AML-193 (cell line): ENCODE data around the gene UROS.

ENCODE experiments used
- DNase-seq, 2 experiments: peaks; one replicate each; lab custom pipeline; 2025; lab: John Stamatoyannopoulos, UW

Gene UROS

DNA sequence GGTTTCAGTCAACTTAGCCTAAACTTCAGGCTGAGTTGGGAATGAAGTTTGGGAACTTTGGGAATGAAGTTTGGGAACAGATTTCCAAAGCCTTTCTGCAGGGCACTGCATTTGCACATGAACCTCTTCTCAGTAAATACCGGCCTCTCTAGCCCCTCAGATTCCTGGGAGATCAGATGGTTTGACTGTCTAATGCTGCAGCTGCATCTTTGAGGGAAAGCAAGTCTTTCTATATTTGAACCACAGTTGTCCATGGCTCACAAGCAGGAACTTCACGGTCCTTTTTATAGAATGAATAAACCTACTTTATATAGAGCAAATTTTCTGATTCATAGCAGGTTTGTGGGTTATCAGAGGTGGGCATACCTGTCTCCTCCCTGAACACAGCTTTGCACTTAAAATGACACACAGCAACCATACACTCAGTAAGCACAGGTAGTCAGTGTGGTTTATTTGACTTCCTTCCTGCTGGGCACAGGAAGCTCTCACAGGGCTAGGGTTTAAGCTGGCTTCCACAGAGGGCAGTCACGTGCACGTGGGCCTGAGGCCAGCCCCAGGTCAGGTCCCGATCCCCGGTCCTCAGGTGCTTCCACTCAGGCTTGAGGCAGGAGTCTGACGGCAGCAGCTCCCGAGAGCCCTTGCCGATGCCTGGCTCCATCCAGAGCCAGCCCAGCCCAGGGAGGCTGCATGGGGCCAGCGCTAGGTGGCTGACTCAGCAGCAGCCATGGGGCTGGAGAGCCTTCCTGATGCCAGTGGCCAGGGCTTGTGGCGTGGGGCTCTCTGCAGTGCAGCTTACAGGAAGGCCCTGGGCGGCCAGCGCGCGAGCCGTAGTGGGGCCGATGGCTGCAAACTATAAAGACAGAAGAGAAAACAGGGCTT lies 34.7 kb downstream of the UROS start:
- no peak for DNase-seq

DNA sequence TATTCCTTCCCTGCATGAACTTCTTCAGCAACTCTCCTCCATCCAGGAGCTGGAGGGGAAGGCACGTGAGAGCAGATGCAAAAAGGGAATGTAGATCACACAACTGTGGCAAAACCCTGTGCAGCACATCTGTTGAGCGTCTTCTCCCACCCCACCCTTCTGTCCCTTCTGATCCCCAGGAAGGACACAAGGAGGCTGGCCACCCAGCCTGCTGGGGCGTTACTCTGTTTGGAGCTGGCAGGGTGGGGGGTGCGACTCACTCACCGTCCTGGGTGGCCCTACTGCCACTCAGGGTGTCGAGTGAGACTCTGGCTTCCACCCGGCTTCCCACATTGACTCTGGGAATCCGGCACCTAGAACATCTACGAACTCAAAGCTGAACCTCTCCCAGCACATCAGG lies 37.3 kb downstream of the UROS start:
- no peak for DNase-seq

DNA sequence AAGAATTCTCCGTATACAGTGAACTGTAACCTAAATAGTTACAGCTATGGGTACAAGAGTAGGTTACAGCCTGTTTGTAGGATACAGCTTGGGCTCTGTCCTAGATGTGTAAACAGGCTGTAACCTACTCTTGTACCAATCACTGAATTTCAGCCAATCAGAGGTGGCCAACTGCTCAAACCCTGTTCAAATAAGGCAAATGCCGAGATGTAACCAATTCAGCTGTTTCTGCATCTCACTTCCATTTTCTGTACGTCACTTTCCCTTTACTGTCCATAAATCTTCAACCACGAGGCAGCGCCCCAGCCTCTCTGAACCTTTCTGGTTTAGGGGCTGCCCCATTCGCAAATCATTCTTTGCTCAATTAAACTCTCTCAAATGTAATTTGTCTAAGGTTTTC lies 39.1 kb downstream of the UROS start:
- DNase-seq = no peak

DNA sequence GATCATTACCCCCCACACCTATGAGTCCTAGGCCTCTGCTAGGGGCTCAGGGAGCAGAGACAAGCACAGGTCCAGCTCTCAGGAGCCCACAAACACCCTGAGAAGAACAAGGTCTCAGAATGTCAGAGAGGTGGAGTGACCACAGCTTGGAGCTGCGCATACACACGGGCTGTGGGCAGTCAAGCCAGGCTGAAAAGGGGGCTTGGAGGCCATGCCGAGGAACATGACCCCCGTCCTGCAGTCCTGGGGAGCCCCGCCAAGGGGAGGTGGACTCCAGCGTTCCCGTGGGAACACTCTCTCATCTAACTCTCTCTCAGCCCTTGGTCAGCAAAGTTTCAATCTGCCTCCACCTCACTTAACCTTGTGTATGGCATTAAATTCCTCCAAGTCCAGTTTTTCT lies 39.6 kb downstream of the UROS start:
- no peak for DNase-seq

DNA sequence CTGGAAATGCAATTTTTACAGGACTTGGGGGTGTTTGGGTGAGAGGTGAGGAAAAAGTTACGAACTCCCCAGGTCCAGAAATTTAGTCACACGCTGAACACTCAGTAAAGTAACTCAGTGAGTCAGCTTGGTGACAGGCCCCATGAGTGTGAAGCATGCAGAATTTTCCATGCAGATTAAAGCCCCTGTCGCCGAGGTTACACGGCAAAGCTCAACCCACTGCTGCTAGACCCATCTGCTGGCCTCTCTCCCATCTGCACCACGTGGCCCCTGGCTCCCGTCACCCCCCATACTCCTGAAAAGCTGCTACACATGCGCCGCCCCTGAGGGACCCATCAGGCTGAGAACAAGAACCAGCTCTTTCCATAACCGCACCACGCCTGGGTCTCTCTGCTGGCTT lies 40.4 kb downstream of the UROS start:
- no peak for DNase-seq

DNA sequence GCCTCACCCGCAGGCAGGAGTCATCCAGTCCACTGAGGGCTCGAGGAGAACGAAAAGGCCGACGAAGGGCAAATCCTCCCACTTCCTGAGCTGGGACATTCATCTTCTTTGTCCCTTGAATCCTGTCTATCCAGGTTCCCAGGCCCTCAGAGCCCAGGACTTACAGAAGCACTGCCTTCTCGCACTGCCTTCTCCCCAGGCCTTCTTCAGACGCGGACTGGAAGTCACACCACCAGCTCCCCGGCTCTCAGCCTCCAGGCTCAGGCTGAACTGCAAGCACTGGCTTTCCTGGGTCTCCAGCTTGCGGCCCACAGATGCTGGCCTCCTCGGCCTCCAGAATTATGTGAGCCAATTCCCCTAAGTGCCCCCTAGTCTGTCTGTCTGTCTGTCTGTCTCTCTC lies 41.0 kb downstream of the UROS start:
- no peak for DNase-seq

DNA sequence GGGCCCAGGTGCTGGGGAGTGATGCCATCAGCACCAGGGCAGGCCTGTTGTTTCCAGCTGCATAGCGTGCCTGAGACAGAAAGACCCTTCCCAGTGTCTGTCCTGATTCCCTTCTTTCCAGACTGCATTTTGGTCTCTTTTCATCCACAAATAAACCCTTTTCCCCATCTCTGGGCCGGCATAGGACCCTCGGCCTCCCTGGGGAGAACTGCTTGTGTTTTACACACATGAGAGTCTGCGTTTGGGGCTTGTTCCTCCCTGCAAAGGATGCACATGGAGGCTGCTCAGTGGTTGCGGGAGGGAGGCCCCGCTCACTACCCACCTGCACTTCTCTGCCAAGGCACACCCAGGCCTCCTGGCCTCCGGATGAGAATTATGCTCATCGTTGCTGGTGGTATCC lies 41.7 kb downstream of the UROS start:
- no peak for DNase-seq

DNA sequence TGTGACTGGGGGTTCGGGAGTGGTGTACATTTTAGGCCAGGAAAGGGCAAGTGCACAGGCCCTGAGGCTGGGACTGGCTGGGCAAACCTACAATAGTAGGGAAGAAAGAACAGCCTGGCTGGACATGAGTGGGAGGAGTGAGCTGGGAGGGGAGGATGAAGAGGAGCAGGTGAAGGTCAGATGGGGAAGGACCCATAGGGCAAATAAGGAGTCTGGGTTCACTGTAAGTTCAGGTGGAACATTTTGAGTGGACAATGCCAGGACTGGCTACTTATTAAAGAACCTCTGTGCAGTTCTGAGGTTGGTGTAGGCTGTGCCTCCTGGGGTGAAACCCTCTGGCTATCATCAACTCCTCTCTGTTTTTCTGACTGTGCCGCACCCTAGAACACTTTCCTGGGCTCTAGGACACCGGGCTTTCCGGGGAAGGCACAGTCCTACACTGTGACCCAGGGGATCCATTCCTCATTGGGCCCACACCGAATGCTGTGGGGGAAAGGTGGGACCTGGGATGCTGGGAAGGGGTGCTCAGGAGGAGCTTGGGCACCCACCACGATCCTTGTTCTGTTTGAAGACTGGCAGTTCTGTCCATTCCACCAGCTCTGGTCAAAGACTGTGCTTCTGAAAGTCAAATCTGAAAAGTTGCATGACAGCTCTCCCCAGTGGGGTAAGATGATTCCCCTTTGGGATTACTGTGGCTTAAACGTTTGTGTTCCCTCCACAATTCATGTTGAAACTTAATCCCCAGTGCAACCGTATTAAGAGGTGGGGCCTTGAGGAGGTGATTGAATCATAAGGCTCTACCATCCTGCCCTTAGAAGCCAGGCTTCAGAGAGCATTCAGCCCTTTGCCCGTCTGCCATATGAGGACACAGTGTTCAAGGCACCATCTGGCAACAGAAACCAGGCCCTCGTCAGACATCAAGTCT lies 43.4 kb downstream of the UROS start:
- DNase-seq = no peak

DNA sequence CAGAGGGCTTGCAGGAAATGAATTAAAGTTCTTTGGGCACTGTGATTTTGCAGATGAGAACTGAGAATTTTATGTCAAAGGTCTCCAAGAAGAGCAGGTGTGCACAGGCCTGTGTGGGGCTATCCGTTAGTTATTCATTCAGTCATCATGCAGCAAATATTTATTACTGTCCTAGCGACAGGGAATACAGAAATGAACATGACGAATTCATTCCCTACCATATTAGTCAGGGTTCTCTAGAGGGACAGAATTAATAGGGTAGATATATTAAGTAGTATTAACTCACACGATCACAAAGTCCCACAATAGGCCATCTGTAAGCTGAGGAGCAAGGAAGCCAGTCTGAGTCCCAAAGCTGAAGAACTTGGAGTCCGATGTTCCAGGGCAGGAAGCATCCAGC lies 44.5 kb downstream of the UROS start:
- DNase-seq = no peak

DNA sequence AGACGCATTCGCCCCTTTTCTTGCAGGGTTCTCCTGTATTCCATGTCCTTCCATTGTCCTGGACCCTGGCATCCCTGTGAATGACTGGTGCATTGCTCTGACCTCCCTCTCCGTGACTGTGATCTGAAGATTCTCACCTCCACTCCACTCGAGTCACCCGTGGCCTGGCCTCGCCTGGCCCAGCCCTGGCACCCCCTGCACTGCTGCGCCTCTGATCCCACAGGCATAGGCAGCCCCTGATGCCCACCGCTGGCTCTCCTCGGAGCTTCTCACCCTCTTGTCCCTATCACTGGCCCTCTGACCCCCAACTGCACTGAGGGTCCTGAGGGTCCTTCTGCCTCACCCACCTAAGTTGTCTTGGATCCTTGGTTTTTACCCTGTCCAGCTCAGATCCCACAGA lies 45.3 kb downstream of the UROS start:
- DNase-seq = no peak

DNA sequence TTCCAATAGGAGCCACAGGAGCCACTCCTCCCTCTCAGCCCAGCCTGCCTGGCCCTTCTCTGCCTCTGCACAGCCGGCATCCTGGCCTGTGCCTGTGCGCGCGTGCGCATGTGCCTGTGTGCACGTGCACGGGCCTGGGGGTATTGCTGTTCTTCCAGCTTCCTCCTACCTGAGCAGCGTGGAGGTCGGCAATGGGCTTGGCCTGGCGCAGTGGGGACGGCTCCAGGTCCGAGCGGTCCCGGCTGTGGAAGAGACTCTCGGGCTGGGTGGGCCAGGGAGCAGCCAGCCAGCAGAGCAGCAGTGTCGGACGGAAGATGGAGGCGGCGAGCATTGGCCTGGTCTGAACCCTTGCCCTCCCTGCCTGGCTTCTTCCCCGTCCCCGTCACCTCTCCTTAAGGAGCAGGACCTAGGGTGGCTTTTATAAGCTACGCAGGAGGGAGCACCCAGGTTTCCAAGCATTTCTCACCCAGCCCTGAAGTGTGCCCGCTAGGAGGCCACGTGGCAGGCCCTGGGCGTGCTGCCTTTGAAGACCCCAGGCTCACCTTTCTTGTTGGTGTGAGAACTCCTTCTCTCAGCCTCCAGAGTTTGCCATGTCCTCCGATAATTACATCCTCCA lies 47.5 kb downstream of the UROS start, which contains the start of gene MMP21:
Gene MMP21 (minus strand): TSS at position 331 of the 616 bp plus-strand sequence. CDS start 0 bp downstream, at position 331.
- DNase-seq = no peak

DNA sequence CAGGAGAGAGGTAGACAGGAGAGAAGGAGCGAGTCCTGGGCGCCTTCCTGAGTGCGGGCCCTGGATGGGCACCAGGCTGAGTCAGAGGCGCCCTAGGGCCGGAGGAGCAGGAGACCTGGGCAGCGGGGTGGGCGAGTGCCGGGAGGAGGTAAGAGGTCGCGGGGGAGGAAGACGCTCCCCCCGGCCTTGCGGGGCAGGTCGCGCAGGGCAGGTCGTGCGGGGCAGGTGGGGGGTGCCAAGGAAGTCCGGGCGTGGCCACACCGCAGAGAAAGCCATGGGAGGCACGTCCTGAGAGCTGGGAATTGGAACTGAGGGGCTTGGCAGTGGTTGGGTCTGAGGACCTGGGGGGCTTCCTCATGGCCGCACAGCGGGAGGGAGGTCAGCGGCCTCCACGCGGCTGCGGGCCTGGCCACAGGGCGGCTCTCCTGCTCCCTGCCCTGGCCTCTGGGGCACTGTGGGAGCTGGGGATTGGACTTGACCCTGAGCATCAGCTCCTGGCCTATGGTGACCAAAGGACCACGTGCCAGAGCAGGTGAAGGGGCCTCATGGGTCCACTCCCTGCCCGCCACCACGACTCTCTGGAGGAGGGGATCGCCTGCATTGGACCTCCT lies 48.4 kb downstream of the UROS start:
- DNase-seq = no peak

DNA sequence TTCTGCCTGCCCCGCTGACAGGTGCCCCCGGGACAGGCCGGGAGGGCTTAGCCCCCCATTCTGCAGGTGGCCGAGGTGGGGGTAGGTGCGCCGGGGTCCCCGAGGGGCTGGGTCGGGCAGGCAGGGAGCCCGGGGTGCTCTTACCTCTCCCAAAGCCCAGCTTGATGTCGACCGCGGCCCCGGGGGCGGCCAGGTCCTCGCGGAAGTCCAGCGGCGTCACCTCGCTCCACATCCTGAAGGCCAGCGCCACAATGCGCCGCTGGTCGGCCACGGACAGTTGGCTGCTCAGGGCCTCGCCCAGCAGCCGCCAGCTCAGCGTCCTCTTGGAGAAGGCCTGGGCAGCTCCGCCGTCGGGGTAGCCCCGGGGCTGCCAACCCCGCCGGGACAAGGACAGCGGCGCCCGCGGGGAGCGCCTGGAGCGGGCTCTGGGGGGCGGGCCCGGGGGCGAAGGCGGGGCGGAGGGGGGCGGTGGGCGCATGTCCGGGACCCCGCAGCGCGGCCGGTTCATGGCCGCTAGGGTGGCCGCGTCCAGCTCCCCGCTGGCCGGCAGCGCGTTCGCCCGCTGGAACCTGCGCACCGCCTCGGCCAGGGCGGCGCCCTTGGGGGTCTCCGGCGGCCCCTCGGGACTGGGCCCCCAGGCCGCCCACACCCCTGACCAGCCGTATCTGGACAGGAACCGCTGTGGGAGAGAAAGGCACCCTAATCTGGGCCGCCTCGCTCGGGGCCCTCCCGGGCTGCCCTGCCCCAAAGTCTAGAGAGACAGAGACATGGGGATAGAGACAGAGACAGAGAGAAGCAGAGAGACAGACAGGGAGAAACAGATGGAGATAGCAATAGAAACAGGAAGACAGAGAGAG lies 49.1 kb downstream of the UROS start:
- DNase-seq = no peak

DNA sequence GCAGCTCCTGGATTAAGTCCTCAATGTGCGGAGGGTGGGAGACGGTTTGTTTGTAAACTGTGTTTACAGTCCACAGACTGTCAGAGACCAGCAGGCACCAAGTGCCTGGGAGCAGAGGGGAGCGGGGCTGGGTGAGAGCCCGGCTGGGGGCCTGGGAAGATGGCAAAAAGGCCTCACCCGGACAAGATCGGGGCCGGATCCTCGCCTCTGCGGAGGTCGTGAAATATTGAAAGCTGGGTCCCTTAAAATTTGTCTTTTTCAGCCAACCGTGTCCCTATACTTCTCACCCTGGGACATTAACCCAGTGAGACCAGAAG lies 50.2 kb downstream of the UROS start:
- DNase-seq = no peak

DNA sequence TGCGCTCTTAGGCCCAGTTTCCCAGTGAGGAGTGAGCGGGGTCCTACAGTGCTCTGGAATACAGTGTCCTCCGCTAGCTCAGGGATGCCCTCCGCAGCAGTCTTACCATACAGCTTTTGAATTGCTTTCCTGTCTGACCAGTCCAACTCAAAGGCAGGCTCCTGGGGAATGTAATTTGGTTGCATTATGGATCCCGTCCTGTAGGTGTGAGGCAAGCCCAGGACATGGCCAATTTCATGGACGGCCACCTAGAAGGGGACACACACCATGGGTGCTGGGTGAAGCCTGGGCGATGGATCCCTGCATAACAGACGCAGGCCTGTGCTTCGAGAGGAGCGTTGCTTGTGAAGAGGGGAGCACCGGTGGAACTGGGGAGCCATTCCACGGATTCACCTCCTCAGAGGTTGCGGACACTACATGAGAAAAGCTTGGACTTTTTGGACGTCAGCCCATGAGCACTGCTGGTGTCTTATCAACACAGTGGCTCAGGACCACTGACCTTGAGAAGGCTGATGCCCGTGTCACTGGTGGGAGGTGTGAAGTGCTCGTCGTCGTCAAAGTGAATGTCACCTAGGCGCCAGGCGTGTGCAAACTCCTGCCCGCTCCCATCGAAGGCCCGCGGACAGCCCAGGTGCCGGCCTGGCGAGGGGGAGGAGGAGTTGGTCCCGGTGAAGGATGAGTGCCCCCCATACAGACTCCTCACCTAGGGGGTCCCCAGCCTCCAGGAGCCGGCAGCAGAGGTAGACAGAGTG lies 50.8 kb downstream of the UROS start:
- no peak for DNase-seq

DNA sequence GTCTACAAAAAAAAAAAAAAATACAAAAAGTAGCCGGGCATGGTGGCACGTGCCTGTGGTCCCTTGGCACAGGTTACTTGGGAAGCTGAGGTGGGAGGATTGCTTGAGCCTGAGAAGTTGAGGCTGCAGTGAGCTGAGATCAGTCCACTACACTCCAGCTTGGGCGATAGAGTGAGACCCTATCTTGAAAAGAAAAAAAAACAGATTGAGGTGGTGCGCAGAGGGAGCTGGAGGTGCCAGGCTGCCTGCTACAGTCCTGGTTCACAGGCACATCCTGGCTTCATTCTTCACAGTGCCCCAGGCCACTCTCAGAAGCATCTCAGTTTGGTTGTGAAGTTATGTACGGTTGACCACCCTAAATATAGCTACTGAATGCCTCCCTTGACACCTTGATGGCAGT lies 52.2 kb downstream of the UROS start:
- no peak for DNase-seq

DNA sequence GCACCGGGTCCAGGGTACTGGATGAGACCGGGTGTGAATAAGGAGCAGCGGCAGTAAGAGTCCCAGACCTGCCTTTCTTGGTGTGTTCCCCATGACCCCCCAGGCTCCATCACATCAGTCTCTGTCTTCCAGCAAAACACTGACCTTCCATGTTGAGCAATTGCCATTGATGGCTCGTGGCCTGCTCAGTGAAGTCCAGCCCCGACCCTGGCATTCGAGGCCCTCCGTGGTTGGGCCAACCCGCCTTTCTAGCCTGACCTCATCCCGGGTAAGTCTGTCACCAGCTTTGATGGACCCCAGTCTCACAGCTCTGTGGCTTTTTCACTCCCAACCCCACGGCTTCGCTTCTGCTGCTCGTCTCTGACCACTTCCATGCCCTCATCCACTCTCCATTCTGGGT lies 53.9 kb downstream of the UROS start:
- DNase-seq = no peak

DNA sequence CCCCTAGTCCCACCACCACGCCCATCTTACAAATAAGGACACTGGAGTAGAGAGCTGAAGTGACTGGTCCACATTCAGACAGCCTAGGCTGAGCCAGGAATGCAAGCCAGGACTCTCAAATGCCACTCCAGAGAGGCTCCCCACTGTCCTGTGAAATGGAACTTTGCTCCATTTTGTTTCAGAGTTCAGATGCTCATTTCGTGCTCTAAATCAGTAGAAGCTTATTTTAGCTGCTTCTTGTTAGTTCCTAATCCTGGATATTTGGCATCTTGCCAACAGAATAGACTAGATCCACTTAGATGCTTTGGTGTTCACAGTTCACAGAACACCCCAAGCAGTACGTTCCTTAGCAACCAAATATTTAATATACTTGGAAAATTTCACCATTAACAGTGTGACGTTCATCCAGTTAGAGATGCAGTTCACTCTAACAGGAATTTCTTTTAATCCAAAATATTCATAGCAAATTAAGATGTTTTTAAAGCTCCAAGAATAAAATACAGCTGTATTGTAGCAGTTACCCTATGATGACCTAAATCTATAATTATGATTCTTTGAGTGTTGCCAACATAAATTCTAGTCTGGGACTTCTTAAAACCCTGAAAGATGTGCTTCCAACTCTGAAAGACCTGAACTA lies 54.7 kb downstream of the UROS start:
- no peak for DNase-seq

DNA sequence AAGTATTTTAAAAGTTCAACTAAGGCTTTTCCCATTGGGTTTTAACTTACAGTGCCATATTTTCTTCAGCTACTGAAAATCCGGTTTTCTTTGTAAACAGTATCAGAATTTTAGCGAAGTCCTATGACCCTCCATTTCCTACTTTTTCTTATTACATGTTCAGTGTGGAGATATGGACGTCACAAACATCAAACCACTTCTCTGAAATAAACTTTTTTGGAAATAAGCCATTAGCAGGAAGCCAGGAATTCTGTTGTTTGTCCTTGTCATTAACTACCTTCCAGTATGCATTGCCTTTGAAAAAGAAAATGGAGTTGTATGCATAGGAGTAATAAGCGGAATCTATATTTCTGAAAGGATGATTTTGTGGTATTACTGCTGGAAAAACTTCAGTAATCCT lies 56.5 kb downstream of the UROS start:
- DNase-seq = no peak

DNA sequence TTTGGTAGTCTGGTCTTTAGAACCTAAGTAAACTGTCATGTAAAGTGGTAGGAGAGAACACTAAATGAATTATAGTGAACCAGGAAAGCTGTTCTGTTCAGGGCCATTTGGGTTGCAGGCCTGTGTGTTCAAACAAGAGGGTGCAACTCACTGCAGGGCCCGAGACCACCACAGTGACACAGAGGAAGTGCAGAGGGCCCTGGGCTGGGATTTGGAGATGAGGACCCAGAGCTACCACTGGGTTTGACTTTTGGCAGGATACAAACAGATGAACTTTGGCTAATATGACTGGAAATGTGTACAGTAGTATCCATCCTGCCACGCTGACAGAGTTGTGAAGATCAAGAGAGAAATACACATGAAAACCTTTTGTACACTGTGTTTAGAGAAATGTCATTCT lies 57.2 kb downstream of the UROS start:
- no peak for DNase-seq
